ENCODE data around the gene TMEM184A.

DNA sequence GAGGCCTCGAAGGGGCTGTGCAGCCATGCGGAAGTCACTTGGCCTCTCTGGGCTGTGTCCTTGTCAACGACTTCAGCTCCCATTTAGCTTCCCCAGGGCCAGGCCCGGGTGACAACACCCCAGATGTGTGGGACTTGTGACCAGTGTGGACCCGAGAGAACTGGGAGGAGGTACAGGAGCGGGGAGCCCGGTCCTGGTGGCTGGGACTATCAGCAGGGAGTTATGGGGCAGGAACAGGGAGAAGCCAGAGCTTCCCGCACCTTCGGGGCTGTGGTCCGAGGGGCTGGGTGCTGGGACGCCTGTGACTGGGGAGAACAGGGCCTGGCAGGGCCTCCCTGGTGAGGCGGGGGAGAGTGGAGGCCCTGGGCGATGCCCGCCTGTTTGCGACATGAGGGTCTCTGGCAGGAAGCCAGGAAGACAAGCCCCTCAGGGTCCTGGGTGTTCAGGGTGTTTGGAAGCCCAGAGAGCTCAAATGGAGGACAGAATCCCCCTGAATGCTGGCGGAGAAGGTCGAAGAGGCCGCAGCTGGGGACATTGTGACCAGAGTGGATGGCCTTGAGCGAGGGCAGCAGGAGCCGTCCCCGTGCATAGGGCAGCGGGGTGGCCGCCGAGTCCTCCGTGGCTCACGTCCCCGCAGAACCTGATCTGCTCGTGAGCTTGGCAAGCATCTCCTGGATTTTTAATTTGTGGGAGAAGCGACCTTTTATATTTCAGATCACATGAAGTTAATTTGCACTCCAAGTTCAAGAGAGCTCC is 43.8 kb upstream of the TMEM184A start:
- no peak for TF ChIP-seq POLR2A (IDR thresholded peaks at IDR 0.05; ENCODE audit: low read length)
- no peak for TF ChIP-seq GATA1 (IDR thresholded peaks at IDR 0.05; ENCODE audit: low read depth, low read length)

Data from erythroblast (primary cell).